ENCODE data around the gene KCNJ4.

DNA sequence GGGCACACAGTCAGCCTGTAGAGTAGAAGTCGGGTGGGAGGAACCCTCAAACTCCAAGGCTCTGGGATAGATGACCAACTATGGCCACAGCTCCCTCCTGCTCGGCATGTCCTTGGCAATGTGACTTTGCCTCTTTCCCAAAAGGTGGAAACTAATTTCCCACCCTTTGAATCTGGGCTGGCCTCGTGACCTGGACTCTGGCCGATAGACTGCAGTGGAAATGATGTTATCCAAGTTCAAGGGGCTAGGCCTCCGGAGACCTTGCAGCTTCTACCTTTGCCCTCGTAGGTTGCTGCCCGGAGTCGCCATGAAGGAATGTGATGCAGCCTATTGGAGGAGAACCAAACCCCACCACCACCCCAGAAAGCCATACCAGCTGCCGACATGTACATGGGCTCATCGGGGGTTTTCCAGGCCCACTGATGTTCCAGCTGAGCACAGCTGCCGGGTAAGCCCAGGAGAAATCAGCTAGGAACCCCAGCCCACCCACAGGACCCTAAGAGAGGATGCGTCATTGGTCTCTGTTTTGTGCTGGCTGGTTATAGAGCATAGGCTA is 30.4 kb downstream of the KCNJ4 start:
- no peak for TF ChIP-seq RFX5 (IDR thresholded peaks at IDR 0.05)
- TF ChIP-seq, protein P1, sequence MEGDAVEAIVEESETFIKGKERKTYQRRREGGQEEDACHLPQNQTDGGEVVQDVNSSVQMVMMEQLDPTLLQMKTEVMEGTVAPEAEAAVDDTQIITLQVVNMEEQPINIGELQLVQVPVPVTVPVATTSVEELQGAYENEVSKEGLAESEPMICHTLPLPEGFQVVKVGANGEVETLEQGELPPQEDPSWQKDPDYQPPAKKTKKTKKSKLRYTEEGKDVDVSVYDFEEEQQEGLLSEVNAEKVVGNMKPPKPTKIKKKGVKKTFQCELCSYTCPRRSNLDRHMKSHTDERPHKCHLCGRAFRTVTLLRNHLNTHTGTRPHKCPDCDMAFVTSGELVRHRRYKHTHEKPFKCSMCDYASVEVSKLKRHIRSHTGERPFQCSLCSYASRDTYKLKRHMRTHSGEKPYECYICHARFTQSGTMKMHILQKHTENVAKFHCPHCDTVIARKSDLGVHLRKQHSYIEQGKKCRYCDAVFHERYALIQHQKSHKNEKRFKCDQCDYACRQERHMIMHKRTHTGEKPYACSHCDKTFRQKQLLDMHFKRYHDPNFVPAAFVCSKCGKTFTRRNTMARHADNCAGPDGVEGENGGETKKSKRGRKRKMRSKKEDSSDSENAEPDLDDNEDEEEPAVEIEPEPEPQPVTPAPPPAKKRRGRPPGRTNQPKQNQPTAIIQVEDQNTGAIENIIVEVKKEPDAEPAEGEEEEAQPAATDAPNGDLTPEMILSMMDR (IDR thresholded peaks at IDR 0.05): no peak
- TF ChIP-seq, protein P2, sequence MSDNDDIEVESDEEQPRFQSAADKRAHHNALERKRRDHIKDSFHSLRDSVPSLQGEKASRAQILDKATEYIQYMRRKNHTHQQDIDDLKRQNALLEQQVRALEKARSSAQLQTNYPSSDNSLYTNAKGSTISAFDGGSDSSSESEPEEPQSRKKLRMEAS (IDR thresholded peaks at IDR 0.05): no peak
- no peak for TF ChIP-seq JUNB (IDR thresholded peaks at IDR 0.05)
- TF ChIP-seq EP300 (IDR thresholded peaks at IDR 0.05): no peak
- no peak for TF ChIP-seq KDM5A (IDR thresholded peaks at IDR 0.05)
- no peak for TF ChIP-seq JUN (IDR thresholded peaks at IDR 0.05)
- TF ChIP-seq CEBPB (IDR thresholded peaks at IDR 0.05): no peak
- no peak for TF ChIP-seq POLR2AphosphoS2 (conservative IDR thresholded peaks at IDR 0.05; ENCODE audit: low read length)
- TF ChIP-seq RAD21 (conservative IDR thresholded peaks at IDR 0.05 in 1 of 2, IDR thresholded peaks at IDR 0.05 in 1 of 2): no peak
- no peak for TF ChIP-seq BHLHE40 (IDR thresholded peaks at IDR 0.05; ENCODE audit: low read depth, low read length)
- TF ChIP-seq, protein P3, sequence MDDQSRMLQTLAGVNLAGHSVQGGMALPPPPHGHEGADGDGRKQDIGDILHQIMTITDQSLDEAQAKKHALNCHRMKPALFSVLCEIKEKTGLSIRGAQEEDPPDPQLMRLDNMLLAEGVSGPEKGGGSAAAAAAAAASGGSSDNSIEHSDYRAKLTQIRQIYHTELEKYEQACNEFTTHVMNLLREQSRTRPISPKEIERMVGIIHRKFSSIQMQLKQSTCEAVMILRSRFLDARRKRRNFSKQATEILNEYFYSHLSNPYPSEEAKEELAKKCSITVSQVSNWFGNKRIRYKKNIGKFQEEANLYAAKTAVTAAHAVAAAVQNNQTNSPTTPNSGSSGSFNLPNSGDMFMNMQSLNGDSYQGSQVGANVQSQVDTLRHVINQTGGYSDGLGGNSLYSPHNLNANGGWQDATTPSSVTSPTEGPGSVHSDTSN (IDR thresholded peaks at IDR 0.05): no peak
- TF ChIP-seq, protein P4, sequence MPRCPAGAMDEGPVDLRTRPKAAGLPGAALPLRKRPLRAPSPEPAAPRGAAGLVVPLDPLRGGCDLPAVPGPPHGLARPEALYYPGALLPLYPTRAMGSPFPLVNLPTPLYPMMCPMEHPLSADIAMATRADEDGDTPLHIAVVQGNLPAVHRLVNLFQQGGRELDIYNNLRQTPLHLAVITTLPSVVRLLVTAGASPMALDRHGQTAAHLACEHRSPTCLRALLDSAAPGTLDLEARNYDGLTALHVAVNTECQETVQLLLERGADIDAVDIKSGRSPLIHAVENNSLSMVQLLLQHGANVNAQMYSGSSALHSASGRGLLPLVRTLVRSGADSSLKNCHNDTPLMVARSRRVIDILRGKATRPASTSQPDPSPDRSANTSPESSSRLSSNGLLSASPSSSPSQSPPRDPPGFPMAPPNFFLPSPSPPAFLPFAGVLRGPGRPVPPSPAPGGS (IDR thresholded peaks at IDR 0.05): no peak

Data from A549 (cell line).